ENCODE data around the gene WDTC1. TPM values are rescaled to one million over a fixed set of nuclear protein-coding genes. Genes with fewer than 3 reads are reported as not detected.
A peak's percentile ranks its signal among the peaks of the same experiment; 100 is the strongest.

Gene WDTC1
- total RNA-seq, 1 donor from 2014 or later = 36.2 TPM

GRCh38 chr1:27225621-27226020 lies 8.8 kb upstream of the WDTC1 start:
- TF ChIP-seq CTCF (IDR thresholded peaks at IDR 0.05) = no peak
- no peak for DNase-seq (ENCODE audit: low spot score in 2 of 2)
- H3K27me3 ChIP-seq = no peaks in the 10 kb centered on the region
- H3K27ac ChIP-seq = no peak overlapping the region
- no peaks in the 10 kb centered on the region for H3K9me3 ChIP-seq
- no peaks in the 10 kb centered on the region for H3K36me3 ChIP-seq
- H3K4me1 ChIP-seq = no peaks in the 10 kb centered on the region
- intact Hi-C loops (cut with DNase I) = no loop called here
- H3K4me3 ChIP-seq = no peak overlapping the region

DNA sequence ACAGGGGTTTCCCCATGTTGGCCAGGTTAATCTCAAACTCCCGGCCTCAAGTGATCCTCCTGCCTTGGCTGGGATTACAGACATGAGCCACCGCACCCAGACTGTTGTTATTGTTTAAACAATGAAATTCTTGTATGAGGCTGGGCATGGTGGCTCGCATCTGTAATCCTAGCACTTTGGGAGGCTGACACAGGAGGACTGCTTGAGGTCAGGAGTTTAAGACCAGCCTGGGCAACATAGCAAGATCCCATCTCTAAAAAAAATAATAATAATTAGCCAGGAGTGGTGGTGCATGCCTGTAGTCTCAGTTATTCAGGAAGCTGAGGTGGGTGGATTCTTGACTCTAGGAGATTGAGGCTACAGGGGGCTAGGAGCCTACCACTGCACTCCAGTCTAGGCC lies 6.7 kb upstream of the WDTC1 start:
- H3K4me3 ChIP-seq = no peak overlapping the region
- intact Hi-C loops (cut with DNase I) = no loop called here
- TF ChIP-seq CTCF (IDR thresholded peaks at IDR 0.05) = no peak
- DNase-seq (ENCODE audit: low spot score in 2 of 2) = no peak
- H3K27me3 ChIP-seq = no peaks in the 10 kb centered on the region
- H3K9me3 ChIP-seq = no peaks in the 10 kb centered on the region
- H3K27ac ChIP-seq = no peak overlapping the region
- no peaks in the 10 kb centered on the region for H3K4me1 ChIP-seq
- H3K36me3 ChIP-seq = no peaks in the 10 kb centered on the region

DNA sequence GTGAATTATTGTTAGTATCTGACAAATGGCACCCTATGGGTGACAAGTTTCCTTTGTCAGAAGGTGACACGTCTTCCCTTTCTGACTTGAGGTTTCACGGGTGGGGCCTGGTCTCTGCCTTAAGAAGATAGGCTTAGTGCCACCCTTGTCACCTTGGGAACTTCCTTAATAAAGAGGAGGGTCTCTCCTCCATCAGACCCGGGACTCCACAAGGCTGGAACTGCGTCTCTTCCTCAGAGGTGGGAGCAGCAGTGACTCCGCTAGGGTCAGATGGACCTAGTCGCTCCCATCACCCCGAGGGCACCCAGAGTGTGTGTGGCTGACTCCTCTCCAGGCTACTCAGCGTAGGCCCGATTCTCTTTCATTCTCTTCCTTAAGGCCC lies 774 bp upstream of the WDTC1 start:
- Histone ChIP-seq H3K4me3 (peak overlapping the region; percentile 92 to 99), H3K27ac (peak overlapping the region in 1 of 2 donors; percentile 48), H3K27me3 (no peaks in the 10 kb centered on the region), H3K4me1 (peaks cover 7 to 10% of the 10 kb centered on the region in 2 donors), H3K9me3 (no peaks in the 10 kb centered on the region), H3K36me3 (no peaks in the 10 kb centered on the region)
- DNase-seq (ENCODE audit: low spot score in 2 of 2) = peak in 1 of 2 donors; percentile 63
- intact Hi-C loops (cut with DNase I) = loop anchor here (5.0 to 10.0 kb wide), 2 partner anchors 121 to 236 kb away; no protein-coding TSS in a partner anchor
- no peak for TF ChIP-seq CTCF (IDR thresholded peaks at IDR 0.05)

- H3K27me3 ChIP-seq = no peaks in the 10 kb centered on the region
- H3K36me3 ChIP-seq = no peaks in the 10 kb centered on the region
- H3K27ac ChIP-seq = peak overlapping the region; percentile 75 to 77
- no peak for DNase-seq (ENCODE audit: low spot score in 2 of 2)
- no peaks in the 10 kb centered on the region for H3K9me3 ChIP-seq
- peaks cover 7 to 10% of the 10 kb centered on the region in 2 donors for H3K4me1 ChIP-seq
- no peak for TF ChIP-seq CTCF (IDR thresholded peaks at IDR 0.05)
- H3K4me3 ChIP-seq = peak overlapping the region; percentile 92 to 99
- intact Hi-C loops (cut with DNase I) = loop anchor here (10.0 kb wide), 1 partner anchor 119 kb away; no protein-coding TSS in a partner anchor
Observed at GRCh38 chr1:27235827-27236226, 1.4 kb downstream of the WDTC1 start.

GRCh38 chr1:27237112-27237511 lies 2.7 kb downstream of the WDTC1 start:
- Histone ChIP-seq H3K27ac (no peak overlapping the region), H3K4me3 (no peak overlapping the region), H3K36me3 (no peaks in the 10 kb centered on the region), H3K4me1 (peaks cover 7 to 10% of the 10 kb centered on the region in 2 donors), H3K27me3 (no peaks in the 10 kb centered on the region), H3K9me3 (no peaks in the 10 kb centered on the region)
- TF ChIP-seq CTCF (IDR thresholded peaks at IDR 0.05) = no peak
- intact Hi-C loops (cut with DNase I) = loop anchor here (10.0 kb wide), 1 partner anchor 118 kb away; no protein-coding TSS in a partner anchor
- DNase-seq (ENCODE audit: low spot score in 2 of 2) = no peak

- intact Hi-C loops (cut with DNase I) = loop anchor here (10.0 kb wide), 1 partner anchor 117 kb away; no protein-coding TSS in a partner anchor
- Histone ChIP-seq H3K27me3 (no peaks in the 10 kb centered on the region), H3K4me1 (peaks cover 7 to 10% of the 10 kb centered on the region in 2 donors)
Observed at GRCh38 chr1:27238032-27238431, 3.6 kb downstream of the WDTC1 start.

More at GRCh38 chr1:27238032-27238431, 3.6 kb downstream of the WDTC1 start:
- Histone ChIP-seq H3K9me3 (no peaks in the 10 kb centered on the region), H3K4me3 (no peak overlapping the region), H3K27ac (no peak overlapping the region), H3K36me3 (no peaks in the 10 kb centered on the region)
- TF ChIP-seq CTCF (IDR thresholded peaks at IDR 0.05) = no peak
- DNase-seq (ENCODE audit: low spot score in 2 of 2) = no peak
